Endothelial cell of umbilical vein (primary cell): ENCODE results near the gene NKD2. TPM values are rescaled to one million over a fixed set of nuclear protein-coding genes. Genes with fewer than 3 reads are reported as not detected.

ENCODE experiments used
- BruUV-seq: library from RNA; stranded (reverse); fragments of 400-500 nt; replicated peaks from 2 replicates; lab custom pipeline; 2021; lab: Mats Ljungman, UMichigan
- CTCF ChIA-PET: fragments of 300-600, 350-600 bp; sonication (Branson Sonifier 250); formaldehyde crosslinking; loops from one replicate; lab custom pipeline; 2021; ENCODE audit warnings: antibody characterized with exemption, inconsistent platforms; lab: Charles Lee
- POLR2A ChIA-PET: fragments of 300-600, 350-600 bp; sonication (Branson Sonifier 250); formaldehyde crosslinking; loops from one replicate; lab custom pipeline; 2021; ENCODE audit warnings: antibody characterized with exemption, inconsistent platforms; lab: Charles Lee
- DNase-seq: peaks from one replicate; pipeline ENCODE4 v3.0.0-alpha.2; 2011; ENCODE audit warnings: low read depth, low spot score
- FAIRE-seq: peaks from 2 replicates; lab custom pipeline; 2011; peaks lifted over from hg19 to GRCh38; lab: Jason Lieb, UNC
- H2AFZ ChIP-seq: 2 replicates; pipeline ENCODE4 v1.6.0; 2012; ENCODE audit warnings: low read depth, low read length, control low read depth, inconsistent platforms
- H3K27ac ChIP-seq: 2 replicates; pipeline ENCODE4 v1.5.1; 2011; ENCODE audit warnings: low read depth, mild to moderate bottlenecking, control low read depth, low read length, moderate library complexity; ENCODE audit not compliant: insufficient read depth
- H3K27me3 ChIP-seq, 2 experiments: 2 replicates each; pipeline versions ENCODE4 v1.6.0 to v1.6.1; 2011; ENCODE audit warnings: low read length in 2 of 2, mixed read lengths in 1 of 2; ENCODE audit not compliant: control insufficient read depth in 2 of 2, insufficient read depth in 2 of 2
- H3K36me3 ChIP-seq, 2 experiments: 2 replicates in 1 of 2; 3 replicates in 1 of 2; pipeline ENCODE4 v1.5.1; 2011; ENCODE audit warnings: low read length in 2 of 2, mild to moderate bottlenecking in 1 of 2, moderate library complexity in 1 of 2; ENCODE audit not compliant: control insufficient read depth in 2 of 2, insufficient read depth in 2 of 2; ENCODE audit errors: extremely low read depth in 1 of 2
- H3K4me1 ChIP-seq: 3 replicates; pipeline ENCODE4 v1.5.1; 2011; ENCODE audit warnings: mild to moderate bottlenecking, low read length; ENCODE audit not compliant: control insufficient read depth, insufficient read depth; ENCODE audit errors: extremely low read depth
- H3K4me2 ChIP-seq: 2 replicates; pipeline ENCODE4 v1.6.1; 2011; ENCODE audit warnings: low read length, control low read depth, mixed read lengths; ENCODE audit not compliant: insufficient read depth
- H3K4me3 ChIP-seq, 3 experiments: fragments of 200-600 bp in 1 of 3; sonication (generic), shearing (Covaris generic) in 1 of 3; replicated peaks in 1 of 3; 2 replicates each; pipeline ENCODE4 v1.5.1; 2011 to 2016; ENCODE audit warnings: control low read depth in 3 of 3, low read length in 3 of 3, mild to moderate bottlenecking in 2 of 3, inconsistent platforms in 1 of 3, low read depth in 1 of 3, moderate library complexity in 1 of 3; ENCODE audit not compliant: insufficient read depth in 1 of 3
- H3K79me2 ChIP-seq: 2 replicates; pipeline ENCODE4 v1.6.0; 2012; ENCODE audit warnings: low read length, inconsistent platforms; ENCODE audit not compliant: control insufficient read depth, insufficient read depth
- H3K9ac ChIP-seq: replicated peaks from 2 replicates; pipeline ENCODE3; 2011; ENCODE audit warnings: low read length, control low read depth; ENCODE audit not compliant: insufficient read depth; ENCODE audit errors: extremely low read depth
- H3K9me1 ChIP-seq: replicated peaks from 3 replicates; pipeline ENCODE4 v1.6.0; 2011; ENCODE audit warnings: mild to moderate bottlenecking, low read length; ENCODE audit not compliant: control insufficient read depth, insufficient read depth; ENCODE audit errors: extremely low read depth
- H3K9me3 ChIP-seq: replicated peaks from 2 replicates; pipeline ENCODE4 v1.5.1; 2012; ENCODE audit warnings: low read length, inconsistent platforms; ENCODE audit not compliant: control insufficient read depth, insufficient read depth
- H4K20me1 ChIP-seq: replicated peaks from 2 replicates; pipeline ENCODE3; 2011; ENCODE audit warnings: mild to moderate bottlenecking, low read length; ENCODE audit not compliant: control insufficient read depth, insufficient read depth; ENCODE audit errors: extremely low read depth
- EZH2 ChIP-seq: IDR thresholded peaks from 2 replicates; pipeline ENCODE4 v1.6.1; 2012; ENCODE audit warnings: borderline replicate concordance, low read depth, mild to moderate bottlenecking, moderate library complexity, low read length, inconsistent platforms; ENCODE audit not compliant: severe bottlenecking
- FOS ChIP-seq: IDR thresholded peaks from 2 replicates; pipeline ENCODE4 v1.6.1; 2011; ENCODE audit warnings: mild to moderate bottlenecking, low read length, moderate library complexity, borderline replicate concordance; ENCODE audit not compliant: insufficient read depth
- GATA2 ChIP-seq: IDR thresholded peaks from 2 replicates; pipeline ENCODE4 v1.7.0; 2011; ENCODE audit warnings: low read depth, mild to moderate bottlenecking, moderate library complexity, mixed read lengths, low read length; ENCODE audit not compliant: insufficient read length, insufficient read depth
- JUN ChIP-seq: IDR thresholded peaks from 2 replicates; pipeline ENCODE4 v1.6.1; 2011; ENCODE audit warnings: borderline replicate concordance, low read depth; ENCODE audit not compliant: insufficient read length, insufficient read depth
- MAX ChIP-seq: IDR thresholded peaks from 2 replicates; pipeline ENCODE4 v1.6.1; 2011; ENCODE audit not compliant: insufficient read depth, insufficient read length
- MYC ChIP-seq: IDR thresholded peaks from one replicate; pipeline ENCODE4 v1.6.1; 2011; ENCODE audit warnings: mild to moderate bottlenecking, low read depth, low read length
- POLR2A ChIP-seq: IDR thresholded peaks from 2 replicates; pipeline ENCODE4 v1.6.1; 2012; ENCODE audit warnings: low read depth, mild to moderate bottlenecking, control low read depth, low read length
- POLR2AphosphoS5 ChIP-seq: IDR thresholded peaks from 2 replicates; pipeline ENCODE4 v1.6.1; 2012; ENCODE audit warnings: low read depth, mild to moderate bottlenecking, control low read depth, low read length, moderate library complexity; ENCODE audit not compliant: insufficient read depth
- dilution Hi-C: fragments of 300-500 bp; cut with MboI; formaldehyde crosslinking; loops from one replicate; pipeline ENCODE4 v1.15.0; 2019; ENCODE audit warnings: low sequenced_read_pairs; ENCODE audit not compliant: extremely low pct_ligation_motif_present
- intact Hi-C: fragments of 100-400 bp; cut with micrococcal nuclease; formaldehyde crosslinking; loops from one replicate; pipeline ENCODE4 v1.10.0; 2022
- polyA plus RNA-seq, 4 experiments: library from polyadenylated mRNA; depleted of rRNA in 3 of 4; stranded (reverse) in 3 of 4; unstranded in 1 of 4; fragments of >200 nt; gene quantifications; 2 replicates each; pipeline versions ENCODE4 v1.2.1 to v1.2.3, GENCODE V29; 2011 to 2012; ENCODE audit warnings: missing spikeins in 1 of 4
- total RNA-seq: library from RNA; stranded (reverse); gene quantifications from 2 replicates; pipeline ENCODE4 v1.2.3, GENCODE V29; 2021
- TF ChIP-seq, protein P1 (sequence below), 2 donors: IDR thresholded peaks; 1 replicate in 1 of 2; 2 replicates in 1 of 2; pipeline ENCODE4 v1.5.1; 2011; ENCODE audit warnings: low read length in 2 of 2, mild to moderate bottlenecking in 2 of 2, moderate library complexity in 2 of 2, control low read depth in 1 of 2, inconsistent platforms in 1 of 2, low read depth in 1 of 2; ENCODE audit not compliant: insufficient read depth in 1 of 2; ENCODE audit errors: extremely low read depth in 1 of 2

NKD2 gene
- total and polyA plus RNA-seq, 2 donors (not counting 3 experiments of a cell fraction or from before 2014, with no cell fraction given) = 0.08 TPM; not detected in 1

- Histone ChIP-seq H3K9me1 (no peaks in the 10 kb centered on the region), H3K27ac (no peak overlapping the region), H3K79me2 (no peaks in the 10 kb centered on the region), H2AFZ (no peak overlapping the region), H3K27me3 (no peaks in the 10 kb centered on the region), H4K20me1 (no peaks in the 10 kb centered on the region), H3K36me3 (no peaks in the 10 kb centered on the region), H3K9ac (no peak overlapping the region), H3K9me3 (no peaks in the 10 kb centered on the region), H3K4me2 (no peak overlapping the region), H3K4me3 (no peak overlapping the region), H3K4me1 (peaks cover 18% of the 10 kb centered on the region)
- no TSS peak for BruUV-seq
- intact Hi-C loops (no loop called here), dilution Hi-C loops (no loop called here)
- TF ChIP-seq POLR2AphosphoS5 (no peak), POLR2A (no peak), GATA2 (no peak), EZH2 (no peak), MYC (no peak), FOS (no peak), JUN (no peak), MAX (no peak)
- TF ChIP-seq, protein P1, sequence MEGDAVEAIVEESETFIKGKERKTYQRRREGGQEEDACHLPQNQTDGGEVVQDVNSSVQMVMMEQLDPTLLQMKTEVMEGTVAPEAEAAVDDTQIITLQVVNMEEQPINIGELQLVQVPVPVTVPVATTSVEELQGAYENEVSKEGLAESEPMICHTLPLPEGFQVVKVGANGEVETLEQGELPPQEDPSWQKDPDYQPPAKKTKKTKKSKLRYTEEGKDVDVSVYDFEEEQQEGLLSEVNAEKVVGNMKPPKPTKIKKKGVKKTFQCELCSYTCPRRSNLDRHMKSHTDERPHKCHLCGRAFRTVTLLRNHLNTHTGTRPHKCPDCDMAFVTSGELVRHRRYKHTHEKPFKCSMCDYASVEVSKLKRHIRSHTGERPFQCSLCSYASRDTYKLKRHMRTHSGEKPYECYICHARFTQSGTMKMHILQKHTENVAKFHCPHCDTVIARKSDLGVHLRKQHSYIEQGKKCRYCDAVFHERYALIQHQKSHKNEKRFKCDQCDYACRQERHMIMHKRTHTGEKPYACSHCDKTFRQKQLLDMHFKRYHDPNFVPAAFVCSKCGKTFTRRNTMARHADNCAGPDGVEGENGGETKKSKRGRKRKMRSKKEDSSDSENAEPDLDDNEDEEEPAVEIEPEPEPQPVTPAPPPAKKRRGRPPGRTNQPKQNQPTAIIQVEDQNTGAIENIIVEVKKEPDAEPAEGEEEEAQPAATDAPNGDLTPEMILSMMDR (IDR thresholded peaks at IDR 0.05; ENCODE audit: extremely low read depth in 1 of 2, insufficient read depth in 1 of 2, low read depth in 1 of 2, low read length in 2 of 2) = no peak
- CTCF ChIA-PET = no interaction called here
- POLR2A ChIA-PET = no interaction called here
- FAIRE-seq (no peak), DNase-seq (no peak)
Measured at GRCh38 chr5:961002-961710, 47.4 kb upstream of the NKD2 start.
